Measurements from ENCODE around the gene ITPR2.
A peak's percentile ranks its signal among the peaks of the same experiment; 100 is the strongest.

Gene ITPR2

DNA sequence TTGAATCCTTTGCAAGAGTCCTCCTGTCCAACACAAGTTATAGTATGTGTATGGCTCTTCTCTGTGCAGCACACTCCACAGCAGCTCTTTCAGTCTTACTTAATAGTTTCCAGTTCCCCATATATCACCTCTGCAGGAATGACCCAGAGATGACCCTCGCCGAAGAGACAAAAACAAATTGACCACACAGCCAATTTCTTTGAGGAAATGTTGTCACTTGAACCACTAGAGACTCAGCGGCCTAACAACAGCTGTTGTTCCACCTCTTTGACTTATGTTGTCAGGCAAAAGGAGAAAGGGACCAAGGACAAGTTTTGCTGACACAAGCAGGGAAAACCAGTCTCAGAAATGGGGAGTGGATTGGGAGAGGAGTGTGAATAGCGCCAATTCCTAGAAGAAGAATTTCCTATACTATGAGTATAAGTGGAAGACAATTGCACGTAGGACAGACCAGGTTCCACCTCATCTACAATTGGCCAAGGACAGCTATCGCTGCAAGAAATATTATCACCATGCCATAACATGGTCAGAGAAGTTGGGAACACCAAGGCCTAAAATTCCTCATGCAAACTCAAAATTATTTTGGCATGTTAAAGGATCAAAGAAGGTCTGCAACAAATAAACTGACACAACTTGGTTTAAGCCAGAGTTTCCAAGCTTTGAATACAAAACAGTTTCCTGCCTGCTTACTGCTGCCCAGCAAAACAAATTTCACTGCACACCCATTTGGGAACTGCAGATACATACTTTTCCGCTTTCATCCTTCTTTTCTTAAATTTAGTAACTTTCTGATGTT lies 41.7 kb upstream of the ITPR2 start:
- H2AFZ ChIP-seq (ENCODE audit: low read depth, low read length) = no peak overlapping the region
- no peaks in the 10 kb centered on the region for H3K4me1 ChIP-seq (ENCODE audit: control insufficient read depth, insufficient read depth, low read depth, low read length)
- no peak overlapping the region for H4K91ac ChIP-seq (ENCODE audit: low read length)
- no peak overlapping the region for H3K4me2 ChIP-seq (ENCODE audit: low read length, poor library complexity, severe bottlenecking)
- 48% methylated on average over 5 of the region's 7 CpGs for whole genome bisulfite sequencing
- peak; percentile 73 for DNase-seq
- peaks cover 0 to 11% of the 10 kb centered on the region in 2 experiments for H3K27me3 ChIP-seq (ENCODE audit: control insufficient read depth in 1 of 2, insufficient read depth in 1 of 2, low read length in 2 of 2)
- no peaks in the 10 kb centered on the region for H3K36me3 ChIP-seq (ENCODE audit: control insufficient read depth in 1 of 2, insufficient read depth in 2 of 2, low read depth in 1 of 2, low read length in 2 of 2)
- no peak overlapping the region for H3K14ac ChIP-seq (ENCODE audit: low read length in 2 of 2)
- H3K9me3 ChIP-seq (ENCODE audit: control insufficient read depth, low read length) = no peaks in the 10 kb centered on the region
- no peak overlapping the region for H2BK15ac ChIP-seq (ENCODE audit: low read depth, poor library complexity, severe bottlenecking)
- no peaks in the 10 kb centered on the region for H3K79me1 ChIP-seq (replicated peaks; ENCODE audit: low read length, poor library complexity, severe bottlenecking)
- no peak overlapping the region for H3K4ac ChIP-seq (ENCODE audit: low read depth in 1 of 2, low read length in 2 of 2)
- no peak overlapping the region for H2BK12ac ChIP-seq (ENCODE audit: low read length in 2 of 2)
- H2BK120ac ChIP-seq (ENCODE audit: low read depth, low read length) = no peak overlapping the region
- no peak overlapping the region for H2AK5ac ChIP-seq (ENCODE audit: low read length, severe bottlenecking)
- no peak overlapping the region for H3K23ac ChIP-seq (ENCODE audit: low read length in 2 of 2)
- no peak overlapping the region for H3K9ac ChIP-seq (ENCODE audit: low read length)
- H3K27ac ChIP-seq (ENCODE audit: low read length, poor library complexity, severe bottlenecking) = no peak overlapping the region
- no peak overlapping the region for H2BK5ac ChIP-seq (ENCODE audit: low read depth, low read length, poor library complexity, severe bottlenecking)
- no peak overlapping the region for H4K8ac ChIP-seq (ENCODE audit: low read length)
- H3K4me3 ChIP-seq (ENCODE audit: insufficient read depth in 1 of 2, low read depth in 1 of 2, low read length in 2 of 2) = no peak overlapping the region
- no peak overlapping the region for H3K18ac ChIP-seq (ENCODE audit: low read depth in 1 of 2, low read length in 2 of 2)

DNA sequence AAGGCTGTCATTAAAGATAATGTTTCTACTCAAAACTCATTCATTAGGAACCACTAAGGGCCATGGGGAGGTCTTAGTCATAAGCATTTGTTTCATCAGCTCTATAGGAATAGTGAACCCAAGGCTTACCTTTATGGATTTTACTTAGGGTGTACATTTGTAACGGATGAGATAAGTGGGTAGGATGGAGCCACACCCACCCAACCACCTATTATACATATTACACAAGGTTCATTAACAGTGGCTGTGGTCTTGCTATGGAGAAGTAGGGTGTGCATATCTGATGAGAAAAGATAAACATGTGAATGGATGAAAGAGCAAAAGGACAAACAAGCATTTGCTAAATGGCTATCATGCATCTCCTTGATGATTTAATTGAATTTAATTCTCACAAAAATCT lies 39.6 kb upstream of the ITPR2 start:
- Histone ChIP-seq H3K36me3 (ENCODE audit: control insufficient read depth in 1 of 2, insufficient read depth in 2 of 2, low read depth in 1 of 2, low read length in 2 of 2) (no peaks in the 10 kb centered on the region), H3K9me3 (ENCODE audit: control insufficient read depth, low read length) (no peaks in the 10 kb centered on the region), H3K23ac (ENCODE audit: low read length in 2 of 2) (no peak overlapping the region), H4K91ac (ENCODE audit: low read length) (no peak overlapping the region), H3K4ac (ENCODE audit: low read depth in 1 of 2, low read length in 2 of 2) (no peak overlapping the region), H3K79me1 (replicated peaks; ENCODE audit: low read length, poor library complexity, severe bottlenecking) (no peaks in the 10 kb centered on the region), H2AK5ac (ENCODE audit: low read length, severe bottlenecking) (no peak overlapping the region), H2BK15ac (ENCODE audit: low read depth, poor library complexity, severe bottlenecking) (no peak overlapping the region), H3K27me3 (ENCODE audit: control insufficient read depth in 1 of 2, insufficient read depth in 1 of 2, low read length in 2 of 2) (peaks cover 0 to 11% of the 10 kb centered on the region in 2 experiments), H3K18ac (ENCODE audit: low read depth in 1 of 2, low read length in 2 of 2) (no peak overlapping the region), H4K8ac (ENCODE audit: low read length) (no peak overlapping the region), H2BK12ac (ENCODE audit: low read length in 2 of 2) (no peak overlapping the region), H3K27ac (ENCODE audit: low read length, poor library complexity, severe bottlenecking) (no peak overlapping the region), H3K4me3 (ENCODE audit: insufficient read depth in 1 of 2, low read depth in 1 of 2, low read length in 2 of 2) (no peak overlapping the region), H3K14ac (ENCODE audit: low read length in 2 of 2) (no peak overlapping the region), H3K4me2 (ENCODE audit: low read length, poor library complexity, severe bottlenecking) (no peak overlapping the region), H3K4me1 (ENCODE audit: control insufficient read depth, insufficient read depth, low read depth, low read length) (no peaks in the 10 kb centered on the region), H2BK5ac (ENCODE audit: low read depth, low read length, poor library complexity, severe bottlenecking) (no peak overlapping the region), H2AFZ (ENCODE audit: low read depth, low read length) (no peak overlapping the region), H2BK120ac (ENCODE audit: low read depth, low read length) (no peak overlapping the region), H3K9ac (ENCODE audit: low read length) (no peak overlapping the region)
- no peak for DNase-seq
- no CpG with 5 or more reads among the region's 1 CpG for WGBS

DNA sequence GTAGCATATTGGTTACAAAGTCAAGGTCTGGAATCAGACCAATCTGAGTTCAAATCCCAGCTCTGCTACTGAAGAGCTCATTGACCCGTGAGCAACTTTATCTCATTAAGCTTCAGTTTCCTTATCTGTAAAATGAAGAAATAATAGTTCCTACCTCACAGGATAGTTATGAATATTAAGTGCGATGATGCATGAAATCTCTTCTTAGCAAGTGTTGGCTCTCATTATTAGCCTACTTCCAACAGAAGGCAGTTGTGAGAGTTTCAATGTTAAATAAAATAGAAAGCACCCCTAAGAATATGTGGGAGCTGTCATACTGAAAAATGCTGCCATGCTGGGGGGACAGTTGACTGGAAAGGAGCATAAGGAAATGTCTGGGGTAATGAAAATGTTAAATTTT lies 39.0 kb upstream of the ITPR2 start:
- no CpG with 5 or more reads among the region's 2 CpGs for WGBS

DNA sequence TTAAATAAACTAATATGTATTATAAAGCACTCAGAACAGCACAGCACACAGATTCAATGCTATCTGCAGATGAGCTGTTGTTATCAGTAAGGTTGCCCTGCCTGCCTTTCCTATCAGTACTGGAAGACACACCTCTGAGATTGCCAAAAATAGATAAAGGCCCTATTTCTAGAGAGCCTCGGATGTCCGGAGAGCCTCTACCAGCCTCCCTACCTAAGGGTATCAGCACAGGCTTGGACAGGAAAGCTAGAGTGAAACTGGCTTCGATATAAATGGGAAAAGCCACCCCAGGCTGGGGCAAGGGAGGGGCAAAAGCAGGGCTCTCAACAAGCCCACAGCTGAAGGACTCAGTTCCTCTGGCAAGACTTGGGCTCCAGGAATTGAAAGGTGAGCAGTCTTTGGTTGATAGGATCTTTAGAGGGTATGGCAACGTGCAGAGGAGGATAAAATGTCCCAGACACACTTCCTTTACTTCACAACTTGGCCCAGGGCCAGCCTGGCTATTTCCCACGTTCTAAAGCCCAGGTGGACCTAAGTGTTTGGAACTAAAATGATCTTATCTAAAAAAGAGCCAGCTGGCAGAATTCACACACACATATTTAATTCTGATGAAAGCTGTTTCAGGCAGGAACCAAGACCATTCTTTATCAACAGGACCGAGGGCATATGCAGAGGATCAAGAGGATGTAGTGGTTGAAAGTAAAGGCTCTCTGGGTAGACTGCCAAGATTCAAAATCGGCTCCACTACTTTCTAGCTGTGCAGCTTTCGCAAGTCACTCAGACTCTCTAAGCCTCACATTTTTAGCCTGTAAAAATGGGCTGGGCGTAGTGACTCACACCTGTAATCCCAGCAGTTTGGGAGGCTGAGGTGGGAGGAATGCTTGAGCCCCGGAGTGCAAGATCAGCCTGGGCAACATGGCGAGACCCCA lies 37.8 kb upstream of the ITPR2 start:
- no peak overlapping the region for H3K4ac ChIP-seq (ENCODE audit: low read depth in 1 of 2, low read length in 2 of 2)
- no peak overlapping the region for H2AK5ac ChIP-seq (ENCODE audit: low read length, severe bottlenecking)
- no peak overlapping the region for H3K14ac ChIP-seq (ENCODE audit: low read length in 2 of 2)
- H3K27me3 ChIP-seq (ENCODE audit: control insufficient read depth in 1 of 2, insufficient read depth in 1 of 2, low read length in 2 of 2) = peaks cover 0 to 11% of the 10 kb centered on the region in 2 experiments
- no peak overlapping the region for H2BK12ac ChIP-seq (ENCODE audit: low read length in 2 of 2)
- H3K27ac ChIP-seq (ENCODE audit: low read length, poor library complexity, severe bottlenecking) = no peak overlapping the region
- no peak overlapping the region for H3K9ac ChIP-seq (ENCODE audit: low read length)
- no peak overlapping the region for H2AFZ ChIP-seq (ENCODE audit: low read depth, low read length)
- 87% methylated on average over 9 of the region's 11 CpGs for WGBS
- no peak overlapping the region for H4K91ac ChIP-seq (ENCODE audit: low read length)
- no peaks in the 10 kb centered on the region for H3K79me1 ChIP-seq (replicated peaks; ENCODE audit: low read length, poor library complexity, severe bottlenecking)
- no peak overlapping the region for H2BK15ac ChIP-seq (ENCODE audit: low read depth, poor library complexity, severe bottlenecking)
- H3K9me3 ChIP-seq (ENCODE audit: control insufficient read depth, low read length) = no peaks in the 10 kb centered on the region
- no peaks in the 10 kb centered on the region for H3K4me1 ChIP-seq (ENCODE audit: control insufficient read depth, insufficient read depth, low read depth, low read length)
- no peak overlapping the region for H2BK5ac ChIP-seq (ENCODE audit: low read depth, low read length, poor library complexity, severe bottlenecking)
- no peak overlapping the region for H3K4me3 ChIP-seq (ENCODE audit: insufficient read depth in 1 of 2, low read depth in 1 of 2, low read length in 2 of 2)
- H3K4me2 ChIP-seq (ENCODE audit: low read length, poor library complexity, severe bottlenecking) = no peak overlapping the region
- no peak overlapping the region for H2BK120ac ChIP-seq (ENCODE audit: low read depth, low read length)
- H3K36me3 ChIP-seq (ENCODE audit: control insufficient read depth in 1 of 2, insufficient read depth in 2 of 2, low read depth in 1 of 2, low read length in 2 of 2) = no peaks in the 10 kb centered on the region
- peak overlapping the region in 1 of 2 experiments; percentile 5 for H3K18ac ChIP-seq (ENCODE audit: low read depth in 1 of 2, low read length in 2 of 2)
- H4K8ac ChIP-seq (ENCODE audit: low read length) = no peak overlapping the region
- no peak overlapping the region for H3K23ac ChIP-seq (ENCODE audit: low read length in 2 of 2)
- DNase-seq = peak; percentile 29

More for the DNA sequence above, 39.0 kb upstream of the ITPR2 start:
- no peak overlapping the region for H2BK12ac ChIP-seq (ENCODE audit: low read length in 2 of 2)
- no peaks in the 10 kb centered on the region for H3K79me1 ChIP-seq (replicated peaks; ENCODE audit: low read length, poor library complexity, severe bottlenecking)
- H3K23ac ChIP-seq (ENCODE audit: low read length in 2 of 2) = no peak overlapping the region
- H3K4me3 ChIP-seq (ENCODE audit: insufficient read depth in 1 of 2, low read depth in 1 of 2, low read length in 2 of 2) = no peak overlapping the region
- no peaks in the 10 kb centered on the region for H3K4me1 ChIP-seq (ENCODE audit: control insufficient read depth, insufficient read depth, low read depth, low read length)
- no peak overlapping the region for H2BK5ac ChIP-seq (ENCODE audit: low read depth, low read length, poor library complexity, severe bottlenecking)
- peaks cover 0 to 11% of the 10 kb centered on the region in 2 experiments for H3K27me3 ChIP-seq (ENCODE audit: control insufficient read depth in 1 of 2, insufficient read depth in 1 of 2, low read length in 2 of 2)
- no peak for DNase-seq
- no peak overlapping the region for H4K8ac ChIP-seq (ENCODE audit: low read length)
- no peak overlapping the region for H2AFZ ChIP-seq (ENCODE audit: low read depth, low read length)
- H4K91ac ChIP-seq (ENCODE audit: low read length) = no peak overlapping the region
- no peak overlapping the region for H2AK5ac ChIP-seq (ENCODE audit: low read length, severe bottlenecking)
- H3K9ac ChIP-seq (ENCODE audit: low read length) = no peak overlapping the region
- no peak overlapping the region for H3K4ac ChIP-seq (ENCODE audit: low read depth in 1 of 2, low read length in 2 of 2)
- H2BK15ac ChIP-seq (ENCODE audit: low read depth, poor library complexity, severe bottlenecking) = no peak overlapping the region
- H2BK120ac ChIP-seq (ENCODE audit: low read depth, low read length) = no peak overlapping the region
- no peak overlapping the region for H3K4me2 ChIP-seq (ENCODE audit: low read length, poor library complexity, severe bottlenecking)
- H3K14ac ChIP-seq (ENCODE audit: low read length in 2 of 2) = no peak overlapping the region
- no peak overlapping the region for H3K27ac ChIP-seq (ENCODE audit: low read length, poor library complexity, severe bottlenecking)
- H3K18ac ChIP-seq (ENCODE audit: low read depth in 1 of 2, low read length in 2 of 2) = no peak overlapping the region
- H3K9me3 ChIP-seq (ENCODE audit: control insufficient read depth, low read length) = no peaks in the 10 kb centered on the region
- no peaks in the 10 kb centered on the region for H3K36me3 ChIP-seq (ENCODE audit: control insufficient read depth in 1 of 2, insufficient read depth in 2 of 2, low read depth in 1 of 2, low read length in 2 of 2)

All from mesenchymal stem cell (in vitro differentiated cells and primary cell).